ENCODE measurements around the gene YTHDC1. TPM values are rescaled to one million over a fixed set of nuclear protein-coding genes. Genes with fewer than 3 reads are reported as not detected.

YTHDC1 gene
- total RNA-seq, 1 donor from 2014 or later: 94.3 TPM

DNA sequence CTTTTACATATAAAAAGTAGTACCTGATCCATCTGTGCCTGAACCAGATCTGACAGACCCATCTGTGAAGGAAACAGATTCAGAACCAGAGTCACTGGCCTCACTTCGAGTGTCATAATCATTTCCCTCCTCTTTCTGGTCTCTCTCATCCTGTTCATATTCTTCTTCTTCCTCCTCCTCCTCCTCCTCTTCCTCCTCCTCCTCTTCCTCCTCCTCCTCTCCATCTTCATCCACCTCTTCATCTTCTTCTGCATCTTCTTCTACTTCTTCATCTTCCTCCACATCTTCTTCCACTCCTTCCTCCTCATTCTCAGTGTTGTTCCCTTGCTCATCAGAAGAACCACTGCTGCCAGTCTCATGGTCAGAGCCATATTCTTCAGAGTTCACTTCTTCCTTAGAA lies 12.9 kb downstream of the YTHDC1 start:
- H3K36me3 ChIP-seq: peaks cover 54% of the 10 kb centered on the region
- intact Hi-C loops (cut with DNase I): no loop called here
- H3K27ac ChIP-seq: no peak overlapping the region
- DNase-seq (no peak), ATAC-seq (no peak)
- peaks cover 40% of the 10 kb centered on the region for H3K4me1 ChIP-seq
- TF ChIP-seq, protein P1, sequence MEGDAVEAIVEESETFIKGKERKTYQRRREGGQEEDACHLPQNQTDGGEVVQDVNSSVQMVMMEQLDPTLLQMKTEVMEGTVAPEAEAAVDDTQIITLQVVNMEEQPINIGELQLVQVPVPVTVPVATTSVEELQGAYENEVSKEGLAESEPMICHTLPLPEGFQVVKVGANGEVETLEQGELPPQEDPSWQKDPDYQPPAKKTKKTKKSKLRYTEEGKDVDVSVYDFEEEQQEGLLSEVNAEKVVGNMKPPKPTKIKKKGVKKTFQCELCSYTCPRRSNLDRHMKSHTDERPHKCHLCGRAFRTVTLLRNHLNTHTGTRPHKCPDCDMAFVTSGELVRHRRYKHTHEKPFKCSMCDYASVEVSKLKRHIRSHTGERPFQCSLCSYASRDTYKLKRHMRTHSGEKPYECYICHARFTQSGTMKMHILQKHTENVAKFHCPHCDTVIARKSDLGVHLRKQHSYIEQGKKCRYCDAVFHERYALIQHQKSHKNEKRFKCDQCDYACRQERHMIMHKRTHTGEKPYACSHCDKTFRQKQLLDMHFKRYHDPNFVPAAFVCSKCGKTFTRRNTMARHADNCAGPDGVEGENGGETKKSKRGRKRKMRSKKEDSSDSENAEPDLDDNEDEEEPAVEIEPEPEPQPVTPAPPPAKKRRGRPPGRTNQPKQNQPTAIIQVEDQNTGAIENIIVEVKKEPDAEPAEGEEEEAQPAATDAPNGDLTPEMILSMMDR (IDR thresholded peaks at IDR 0.05): no peak
- no peak overlapping the region for H3K4me3 ChIP-seq
- H3K27me3 ChIP-seq: no peaks in the 10 kb centered on the region
- H3K9me3 ChIP-seq: no peaks in the 10 kb centered on the region

DNA sequence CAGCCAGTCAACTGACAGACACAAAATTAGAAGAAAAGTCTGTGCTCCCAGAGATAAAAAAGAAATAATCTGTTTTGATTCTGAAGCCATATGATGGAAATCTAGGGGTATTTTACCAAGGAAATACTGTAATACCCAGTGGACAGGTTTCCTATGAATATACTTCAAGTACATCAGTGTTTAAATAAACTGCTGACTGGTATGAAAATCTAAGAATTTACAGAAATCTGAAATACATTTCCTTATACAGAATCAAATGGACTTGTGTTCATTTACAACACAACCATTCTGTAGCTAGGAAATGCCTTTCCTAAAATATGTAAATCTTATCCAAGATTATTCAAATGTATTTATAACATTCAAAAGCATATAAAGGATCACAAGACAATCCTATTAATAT lies 13.4 kb downstream of the YTHDC1 start:
- intact Hi-C loops (cut with DNase I): no loop called here
- Histone ChIP-seq H3K9me3 (no peaks in the 10 kb centered on the region), H3K4me1 (peaks cover 35% of the 10 kb centered on the region), H3K4me3 (no peak overlapping the region), H3K27me3 (no peaks in the 10 kb centered on the region), H3K36me3 (peaks cover 59% of the 10 kb centered on the region), H3K27ac (no peak overlapping the region)
- DNase-seq (no peak), ATAC-seq (no peak)
- TF ChIP-seq, protein P1 (IDR thresholded peaks at IDR 0.05): no peak

DNA sequence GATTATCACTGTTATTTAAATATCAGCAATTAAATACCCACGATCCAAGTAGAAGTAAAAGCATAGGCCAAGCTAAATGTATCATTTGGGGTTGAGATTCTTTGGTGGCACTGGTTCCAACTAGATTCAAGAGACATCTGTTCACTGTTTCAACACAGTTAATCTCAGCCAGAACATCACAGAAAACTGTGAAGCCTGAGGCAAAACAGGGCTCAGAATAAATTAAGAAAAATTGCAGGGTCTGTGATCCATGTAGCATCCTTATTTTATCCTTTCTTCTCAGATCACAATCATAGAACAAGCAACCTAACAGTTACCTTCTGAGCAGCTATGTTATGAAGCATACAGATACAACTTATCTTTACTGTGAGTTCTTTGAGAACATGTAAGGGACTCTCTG lies 23.7 kb downstream of the YTHDC1 start:
- H3K4me3 ChIP-seq: no peak overlapping the region
- peaks cover 89% of the 10 kb centered on the region for H3K36me3 ChIP-seq
- TF ChIP-seq, protein P1 (IDR thresholded peaks at IDR 0.05): no peak
- H3K4me1 ChIP-seq: no peaks in the 10 kb centered on the region
- intact Hi-C loops (cut with DNase I): no loop called here
- H3K9me3 ChIP-seq: no peaks in the 10 kb centered on the region
- no peaks in the 10 kb centered on the region for H3K27me3 ChIP-seq
- DNase-seq (no peak), ATAC-seq (no peak)
- H3K27ac ChIP-seq: no peak overlapping the region

DNA sequence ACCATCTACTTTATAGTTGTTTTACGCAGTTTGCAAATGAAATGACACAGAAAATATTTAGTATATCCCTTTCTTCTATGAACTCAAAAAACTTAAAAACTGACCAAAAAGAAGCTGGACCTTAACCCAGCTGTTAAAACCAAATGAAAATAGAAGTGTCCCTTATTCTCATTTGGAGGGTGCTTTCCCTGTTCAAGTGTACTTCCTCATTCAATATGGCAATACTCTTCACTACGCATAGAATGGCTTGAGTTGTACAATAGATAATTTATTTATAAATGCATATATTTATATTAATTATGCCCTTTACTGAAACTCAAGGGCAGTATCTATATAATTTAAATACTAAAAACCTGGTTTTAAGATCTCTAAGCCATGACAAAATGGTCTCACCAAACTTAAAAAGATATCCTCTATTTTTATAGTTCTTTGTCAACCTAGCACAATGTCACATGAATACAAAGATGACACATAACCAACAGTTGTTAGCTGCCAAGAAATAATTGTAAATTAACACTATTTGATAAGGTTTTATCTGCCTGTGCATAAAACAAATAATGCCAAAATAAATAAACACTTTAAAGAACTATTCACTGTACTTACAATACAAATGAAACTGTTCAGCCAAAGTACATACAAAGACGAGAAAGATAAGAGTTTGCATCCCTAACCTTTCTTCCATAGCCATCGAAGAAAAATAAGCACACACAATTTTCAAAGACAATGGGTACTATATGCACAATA lies 25.2 kb downstream of the YTHDC1 start:
- intact Hi-C loops (cut with DNase I): no loop called here
- Histone ChIP-seq H3K4me1 (no peaks in the 10 kb centered on the region), H3K9me3 (no peaks in the 10 kb centered on the region), H3K4me3 (no peak overlapping the region), H3K27ac (no peak overlapping the region), H3K36me3 (peaks cover 86% of the 10 kb centered on the region), H3K27me3 (no peaks in the 10 kb centered on the region)
- no peak for ATAC-seq
- no peak for DNase-seq
- TF ChIP-seq, protein P1 (IDR thresholded peaks at IDR 0.05): no peak

DNA sequence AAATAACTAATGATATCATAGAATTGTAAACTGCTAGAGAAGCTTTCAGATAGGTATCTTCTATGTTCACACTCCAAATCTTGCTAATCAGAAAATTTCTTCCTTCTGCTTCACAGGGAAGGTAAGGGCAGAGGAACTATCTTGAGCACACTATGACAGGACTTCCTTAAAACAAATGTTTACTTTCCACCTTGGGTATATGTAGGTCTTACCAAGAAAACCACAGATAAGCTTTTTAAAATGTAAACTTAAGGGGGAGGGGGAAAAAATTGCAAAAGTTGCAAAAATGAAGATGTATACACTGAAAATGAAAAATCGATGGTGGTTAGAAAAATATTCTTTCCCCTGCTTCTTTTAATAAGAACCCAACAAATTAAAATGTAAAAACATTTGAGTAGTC lies 30.9 kb downstream of the YTHDC1 start:
- Histone ChIP-seq H3K9me3 (no peaks in the 10 kb centered on the region), H3K4me3 (no peak overlapping the region), H3K36me3 (peaks cover 96% of the 10 kb centered on the region), H3K4me1 (no peaks in the 10 kb centered on the region), H3K27me3 (no peaks in the 10 kb centered on the region), H3K27ac (no peak overlapping the region)
- intact Hi-C loops (cut with DNase I): no loop called here
- DNase-seq (no peak), ATAC-seq (no peak)
- TF ChIP-seq, protein P1 (IDR thresholded peaks at IDR 0.05): no peak
